ENCODE results near the gene COL26A1. TPM values are rescaled to one million over a fixed set of nuclear protein-coding genes. Genes with fewer than 3 reads are reported as not detected.

The COL26A1 gene
- total RNA-seq, 6 donors from 2014 or later = 0.20 to 1.0 (median 0.30) TPM; not detected in 2

GRCh38 chr7:101441890-101442289 is 79.2 kb downstream of the COL26A1 start:
- no peak overlapping the region for H3K27ac ChIP-seq
- ATAC-seq (ENCODE audit: low FRiP score in 2 of 2) (no peak), DNase-seq (no peak)
- H3K4me1 ChIP-seq = no peaks in the 10 kb centered on the region
- no peaks in the 10 kb centered on the region for H3K9me3 ChIP-seq
- no peak for TF ChIP-seq POLR2AphosphoS5 (IDR thresholded peaks at IDR 0.05)
- no peak for TF ChIP-seq EP300 (IDR thresholded peaks at IDR 0.05)
- TF ChIP-seq POLR2A (IDR thresholded peaks at IDR 0.05) = no peak
- TF ChIP-seq CTCF (IDR thresholded peaks at IDR 0.05) = no peak
- no peaks in the 10 kb centered on the region for H3K27me3 ChIP-seq
- 62 to 70% methylated on average over 6 to 7 of the region's 7 CpGs for WGBS, 2 donors
- H3K36me3 ChIP-seq = no peaks in the 10 kb centered on the region
- H3K4me3 ChIP-seq = no peak overlapping the region

GRCh38 chr7:101442426-101443070 is 79.9 kb downstream of the COL26A1 start:
- no peaks in the 10 kb centered on the region for H3K4me1 ChIP-seq
- no peak for DNase-seq
- TF ChIP-seq POLR2A (IDR thresholded peaks at IDR 0.05) = no peak
- TF ChIP-seq EP300 (IDR thresholded peaks at IDR 0.05) = no peak
- TF ChIP-seq POLR2AphosphoS5 (IDR thresholded peaks at IDR 0.05) = no peak
- no peak for TF ChIP-seq CTCF (IDR thresholded peaks at IDR 0.05)
- H3K4me3 ChIP-seq = no peak overlapping the region
- H3K9me3 ChIP-seq = no peaks in the 10 kb centered on the region
- no peaks in the 10 kb centered on the region for H3K36me3 ChIP-seq
- no peak overlapping the region for H3K27ac ChIP-seq
- H3K27me3 ChIP-seq = no peaks in the 10 kb centered on the region
- no peak for ATAC-seq (ENCODE audit: low FRiP score in 2 of 2)
- 54 to 55% methylated on average over 15 of the region's 15 CpGs for WGBS, 2 donors

- ATAC-seq (ENCODE audit: low FRiP score in 2 of 2) = no peak
- Histone ChIP-seq H3K36me3 (no peaks in the 10 kb centered on the region), H3K4me3 (no peak overlapping the region), H3K27ac (no peak overlapping the region), H3K27me3 (peaks cover 0 to 5% (median 0%) of the 10 kb centered on the region in 4 donors), H3K9me3 (no peaks in the 10 kb centered on the region), H3K4me1 (no peaks in the 10 kb centered on the region)
- 92% methylated on average over 4 of the region's 4 CpGs for WGBS, 2 donors
- DNase-seq = no peak
- TF ChIP-seq CTCF (IDR thresholded peaks at IDR 0.05) = no peak
- TF ChIP-seq POLR2A (IDR thresholded peaks at IDR 0.05) = no peak
- no peak for TF ChIP-seq EP300 (IDR thresholded peaks at IDR 0.05)
- no peak for TF ChIP-seq POLR2AphosphoS5 (IDR thresholded peaks at IDR 0.05)
These were observed 87.4 kb downstream of the COL26A1 start for GRCh38 chr7:101450064-101450463.

- H3K36me3 ChIP-seq = no peaks in the 10 kb centered on the region
- H3K27me3 ChIP-seq = peaks cover 0 to 5% (median 0%) of the 10 kb centered on the region in 4 donors
- no peaks in the 10 kb centered on the region for H3K9me3 ChIP-seq
- no peak overlapping the region for H3K4me3 ChIP-seq
- TF ChIP-seq POLR2AphosphoS5 (IDR thresholded peaks at IDR 0.05) = no peak
- no peak for TF ChIP-seq POLR2A (IDR thresholded peaks at IDR 0.05)
- 77 to 93% methylated on average over 4 to 5 of the region's 5 CpGs for WGBS, 2 donors
- ATAC-seq (ENCODE audit: low FRiP score in 2 of 2) (no peak), DNase-seq (no peak)
- no peak overlapping the region for H3K27ac ChIP-seq
- no peaks in the 10 kb centered on the region for H3K4me1 ChIP-seq
These were observed 90.9 kb downstream of the COL26A1 start for GRCh38 chr7:101453617-101454016.

- ATAC-seq (ENCODE audit: low FRiP score in 2 of 2) (no peak), DNase-seq (no peak)
- no peaks in the 10 kb centered on the region for H3K9me3 ChIP-seq
- TF ChIP-seq POLR2AphosphoS5 (IDR thresholded peaks at IDR 0.05) (no peak), CTCF (IDR thresholded peaks at IDR 0.05) (no peak), POLR2A (IDR thresholded peaks at IDR 0.05) (no peak), EP300 (IDR thresholded peaks at IDR 0.05) (no peak)
- H3K36me3 ChIP-seq = no peaks in the 10 kb centered on the region
- no peaks in the 10 kb centered on the region for H3K27me3 ChIP-seq
- no peak overlapping the region for H3K27ac ChIP-seq
- H3K4me3 ChIP-seq = no peak overlapping the region
- H3K4me1 ChIP-seq = no peaks in the 10 kb centered on the region
- 74 to 76% methylated on average over 6 of the region's 6 CpGs for WGBS, 2 donors
These were observed 94.5 kb downstream of the COL26A1 start for GRCh38 chr7:101457001-101457750.
